Measurements from ENCODE around the gene ELP1.
"Not testable (repeated sequence)": the region's sequence is repeated elsewhere in the genome, so short reads cannot be mapped to it uniquely, and the experiment has no call there.

ELP1 gene

GRCh38 chr9:108900176-108900575 lies 33.7 kb downstream of the ELP1 start:
- H4K91ac ChIP-seq (ENCODE audit: low read length) = no peak overlapping the region
- H2AK5ac ChIP-seq (ENCODE audit: low read length, severe bottlenecking) = no peak overlapping the region
- H2BK5ac ChIP-seq (ENCODE audit: low read depth, low read length, poor library complexity, severe bottlenecking) = no peak overlapping the region
- no peak overlapping the region for H2BK120ac ChIP-seq (ENCODE audit: low read depth, low read length)
- no peak overlapping the region for H2BK15ac ChIP-seq (ENCODE audit: low read depth, poor library complexity, severe bottlenecking)
- H3K27me3 ChIP-seq (ENCODE audit: control insufficient read depth in 1 of 2, insufficient read depth in 1 of 2, low read length in 2 of 2) = no peaks in the 10 kb centered on the region
- H3K14ac ChIP-seq (ENCODE audit: low read length in 2 of 2) = no peak overlapping the region
- H3K4me3 ChIP-seq (ENCODE audit: insufficient read depth in 1 of 2, low read depth in 1 of 2, low read length in 2 of 2) = no peak overlapping the region
- no peak overlapping the region for H2BK12ac ChIP-seq (ENCODE audit: low read length in 2 of 2)
- peaks cover 13 to 96% of the 10 kb centered on the region in 2 experiments for H3K36me3 ChIP-seq (ENCODE audit: control insufficient read depth in 1 of 2, insufficient read depth in 2 of 2, low read depth in 1 of 2, low read length in 2 of 2)
- H3K79me1 ChIP-seq (replicated peaks; ENCODE audit: low read length, poor library complexity, severe bottlenecking) = peaks cover 3% of the 10 kb centered on the region
- no peak overlapping the region for H3K27ac ChIP-seq (ENCODE audit: low read length, poor library complexity, severe bottlenecking)
- 86% methylated on average over 5 of the region's 5 CpGs for WGBS
- H3K4ac ChIP-seq (ENCODE audit: low read depth in 1 of 2, low read length in 2 of 2) = no peak overlapping the region
- H4K8ac ChIP-seq (ENCODE audit: low read length) = no peak overlapping the region
- no peak overlapping the region for H3K18ac ChIP-seq (ENCODE audit: low read depth in 1 of 2, low read length in 2 of 2)
- H3K9ac ChIP-seq (ENCODE audit: low read length) = no peak overlapping the region
- no peak for DNase-seq
- H3K4me2 ChIP-seq (ENCODE audit: low read length, poor library complexity, severe bottlenecking) = no peak overlapping the region
- H2AFZ ChIP-seq (ENCODE audit: low read depth, low read length) = no peak overlapping the region
- no peaks in the 10 kb centered on the region for H3K4me1 ChIP-seq (ENCODE audit: control insufficient read depth, insufficient read depth, low read depth, low read length)
- no peaks in the 10 kb centered on the region for H3K9me3 ChIP-seq (ENCODE audit: control insufficient read depth, low read length)
- no peak overlapping the region for H3K23ac ChIP-seq (ENCODE audit: low read length in 2 of 2)

DNA sequence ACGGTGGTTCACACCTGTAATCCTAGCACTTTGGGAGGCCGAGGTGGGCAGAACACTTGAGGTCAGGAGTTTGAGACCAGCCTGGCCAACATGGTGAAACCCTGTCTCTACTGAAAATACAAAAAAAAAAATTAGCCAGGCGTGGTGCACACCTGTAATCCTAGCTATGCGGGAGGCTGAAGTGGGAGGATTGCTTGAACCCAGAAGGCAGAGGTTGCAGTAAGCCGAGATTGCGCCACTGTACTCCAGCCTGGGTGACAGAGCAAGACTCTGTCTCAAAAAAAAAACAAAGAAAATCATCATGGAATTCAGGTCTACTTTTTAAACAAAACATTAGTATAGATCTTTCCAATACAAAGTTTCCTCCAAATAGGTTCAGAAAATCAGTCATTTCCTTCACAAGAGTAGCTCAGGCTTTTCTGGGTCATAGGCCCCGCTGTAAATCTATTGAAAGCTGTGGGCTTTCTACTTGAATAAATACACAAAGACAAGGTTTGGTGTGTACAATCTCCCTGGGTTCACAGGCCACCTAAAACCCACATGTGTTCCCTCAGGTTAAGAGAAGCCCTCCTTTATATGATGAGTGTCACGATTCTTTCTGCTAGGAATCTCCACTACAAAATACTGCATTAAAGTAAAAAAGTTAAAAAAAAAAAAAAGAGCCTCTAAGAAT lies 34.8 kb downstream of the ELP1 start:
- not testable (repeated sequence) for H4K91ac ChIP-seq (ENCODE audit: low read length); H2BK12ac ChIP-seq (ENCODE audit: low read length in 2 of 2); H2AK5ac ChIP-seq (ENCODE audit: low read length, severe bottlenecking); H3K9me3 ChIP-seq (ENCODE audit: control insufficient read depth, low read length); H3K14ac ChIP-seq (ENCODE audit: low read length in 2 of 2); H3K4me1 ChIP-seq (ENCODE audit: control insufficient read depth, insufficient read depth, low read depth, low read length); H3K79me1 ChIP-seq (replicated peaks; ENCODE audit: low read length, poor library complexity, severe bottlenecking); H3K27me3 ChIP-seq (ENCODE audit: control insufficient read depth in 1 of 2, insufficient read depth in 1 of 2, low read length in 2 of 2); H2AFZ ChIP-seq (ENCODE audit: low read depth, low read length); H3K23ac ChIP-seq (ENCODE audit: low read length in 2 of 2); H3K9ac ChIP-seq (ENCODE audit: low read length); H2BK120ac ChIP-seq (ENCODE audit: low read depth, low read length); H3K4ac ChIP-seq (ENCODE audit: low read depth in 1 of 2, low read length in 2 of 2); H4K8ac ChIP-seq (ENCODE audit: low read length); H2BK5ac ChIP-seq (ENCODE audit: low read depth, low read length, poor library complexity, severe bottlenecking); H3K18ac ChIP-seq (ENCODE audit: low read depth in 1 of 2, low read length in 2 of 2); H2BK15ac ChIP-seq (ENCODE audit: low read depth, poor library complexity, severe bottlenecking); H3K4me2 ChIP-seq (ENCODE audit: low read length, poor library complexity, severe bottlenecking); H3K4me3 ChIP-seq (ENCODE audit: insufficient read depth in 1 of 2, low read depth in 1 of 2, low read length in 2 of 2); H3K27ac ChIP-seq (ENCODE audit: low read length, poor library complexity, severe bottlenecking); DNase-seq
- H3K36me3 ChIP-seq (ENCODE audit: control insufficient read depth in 1 of 2, insufficient read depth in 2 of 2, low read depth in 1 of 2, low read length in 2 of 2) = peaks cover 17 to 96% of the 10 kb centered on the region in 2 experiments
- WGBS = 91% methylated on average over 7 of the region's 8 CpGs

- Histone ChIP-seq H3K4me3 (ENCODE audit: insufficient read depth in 1 of 2, low read depth in 1 of 2, low read length in 2 of 2) (no peak overlapping the region), H3K36me3 (ENCODE audit: control insufficient read depth in 1 of 2, insufficient read depth in 2 of 2, low read depth in 1 of 2, low read length in 2 of 2) (peaks cover 22 to 97% of the 10 kb centered on the region in 2 experiments), H2BK15ac (ENCODE audit: low read depth, poor library complexity, severe bottlenecking) (no peak overlapping the region), H2BK12ac (ENCODE audit: low read length in 2 of 2) (no peak overlapping the region), H3K4me1 (ENCODE audit: control insufficient read depth, insufficient read depth, low read depth, low read length) (no peaks in the 10 kb centered on the region), H3K79me1 (replicated peaks; ENCODE audit: low read length, poor library complexity, severe bottlenecking) (peaks cover 5% of the 10 kb centered on the region), H3K4ac (ENCODE audit: low read depth in 1 of 2, low read length in 2 of 2) (no peak overlapping the region), H2AK5ac (ENCODE audit: low read length, severe bottlenecking) (no peak overlapping the region), H3K9ac (ENCODE audit: low read length) (no peak overlapping the region), H2AFZ (ENCODE audit: low read depth, low read length) (no peak overlapping the region), H3K23ac (ENCODE audit: low read length in 2 of 2) (no peak overlapping the region), H4K8ac (ENCODE audit: low read length) (no peak overlapping the region), H3K18ac (ENCODE audit: low read depth in 1 of 2, low read length in 2 of 2) (no peak overlapping the region), H3K27ac (ENCODE audit: low read length, poor library complexity, severe bottlenecking) (no peak overlapping the region), H3K9me3 (ENCODE audit: control insufficient read depth, low read length) (no peaks in the 10 kb centered on the region), H3K27me3 (ENCODE audit: control insufficient read depth in 1 of 2, insufficient read depth in 1 of 2, low read length in 2 of 2) (no peaks in the 10 kb centered on the region), H3K4me2 (ENCODE audit: low read length, poor library complexity, severe bottlenecking) (no peak overlapping the region), H4K91ac (ENCODE audit: low read length) (no peak overlapping the region), H2BK5ac (ENCODE audit: low read depth, low read length, poor library complexity, severe bottlenecking) (no peak overlapping the region), H2BK120ac (ENCODE audit: low read depth, low read length) (no peak overlapping the region), H3K14ac (ENCODE audit: low read length in 2 of 2) (no peak overlapping the region)
- no peak for DNase-seq
- WGBS = no CpG with 5 or more reads among the region's 2 CpGs
Measured at GRCh38 chr9:108897324-108898096, 36.4 kb downstream of the ELP1 start.

- no peak overlapping the region for H2BK5ac ChIP-seq (ENCODE audit: low read depth, low read length, poor library complexity, severe bottlenecking)
- no peaks in the 10 kb centered on the region for H3K4me1 ChIP-seq (ENCODE audit: control insufficient read depth, insufficient read depth, low read depth, low read length)
Measured at GRCh38 chr9:108894225-108894997, 39.5 kb downstream of the ELP1 start.

More at GRCh38 chr9:108894225-108894997, 39.5 kb downstream of the ELP1 start:
- Histone ChIP-seq H3K4ac (ENCODE audit: low read depth in 1 of 2, low read length in 2 of 2) (no peak overlapping the region), H2BK12ac (ENCODE audit: low read length in 2 of 2) (no peak overlapping the region), H3K14ac (ENCODE audit: low read length in 2 of 2) (no peak overlapping the region), H3K4me2 (ENCODE audit: low read length, poor library complexity, severe bottlenecking) (no peak overlapping the region), H3K27ac (ENCODE audit: low read length, poor library complexity, severe bottlenecking) (no peak overlapping the region), H3K36me3 (ENCODE audit: control insufficient read depth in 1 of 2, insufficient read depth in 2 of 2, low read depth in 1 of 2, low read length in 2 of 2) (peaks cover 30 to 95% of the 10 kb centered on the region in 2 experiments), H2AFZ (ENCODE audit: low read depth, low read length) (no peak overlapping the region), H3K9ac (ENCODE audit: low read length) (no peak overlapping the region), H3K18ac (ENCODE audit: low read depth in 1 of 2, low read length in 2 of 2) (no peak overlapping the region), H2BK120ac (ENCODE audit: low read depth, low read length) (no peak overlapping the region), H2AK5ac (ENCODE audit: low read length, severe bottlenecking) (no peak overlapping the region), H3K9me3 (ENCODE audit: control insufficient read depth, low read length) (no peaks in the 10 kb centered on the region), H3K4me3 (ENCODE audit: insufficient read depth in 1 of 2, low read depth in 1 of 2, low read length in 2 of 2) (no peak overlapping the region), H4K91ac (ENCODE audit: low read length) (no peak overlapping the region), H3K79me1 (replicated peaks; ENCODE audit: low read length, poor library complexity, severe bottlenecking) (peaks cover 5% of the 10 kb centered on the region), H4K8ac (ENCODE audit: low read length) (no peak overlapping the region), H3K23ac (ENCODE audit: low read length in 2 of 2) (no peak overlapping the region), H2BK15ac (ENCODE audit: low read depth, poor library complexity, severe bottlenecking) (no peak overlapping the region), H3K27me3 (ENCODE audit: control insufficient read depth in 1 of 2, insufficient read depth in 1 of 2, low read length in 2 of 2) (no peaks in the 10 kb centered on the region)
- 98% methylated on average over 2 of the region's 4 CpGs for WGBS
- no peak for DNase-seq
